B cell (primary cell): Measurements from ENCODE around the gene COL5A1. TPM values are rescaled to one million over a fixed set of nuclear protein-coding genes. Genes with fewer than 3 reads are reported as not detected.

Experiments used
- ATAC-seq: fragments of 200-7000 bp; cut with Tn5 transposase; one replicate; pipeline ENCODE4 v1.10.0; 2021; ENCODE audit warnings: low read depth, mild to moderate bottlenecking, moderate number of reproducible peaks, moderate library complexity
- CTCF ChIA-PET: fragments of 350-600 bp; sonication (Branson Sonifier 250); formaldehyde crosslinking; loops from one replicate; lab custom pipeline; 2021; ENCODE audit warnings: antibody characterized with exemption, inconsistent platforms; lab: Charles Lee
- POLR2A ChIA-PET: fragments of 350-600 bp; sonication (Branson Sonifier 250); formaldehyde crosslinking; loops from one replicate; lab custom pipeline; 2021; ENCODE audit warnings: antibody characterized with exemption; lab: Charles Lee
- DNase-seq: peaks from one replicate; pipeline ENCODE4 v3.0.0; 2013
- H2AFZ ChIP-seq: 2 replicates; pipeline ENCODE4 v1.6.1; 2012; ENCODE audit warnings: mild to moderate bottlenecking, low read depth, low read length; ENCODE audit not compliant: insufficient read depth, poor library complexity, severe bottlenecking
- H3K27ac ChIP-seq, 2 donors: 1 replicate in 1 of 2; 2 replicates in 1 of 2; pipeline ENCODE4 v1.5.1; 2012 to 2013; ENCODE audit warnings: low read length in 2 of 2, mild to moderate bottlenecking in 2 of 2, moderate library complexity in 1 of 2
- H3K27me3 ChIP-seq, 4 experiments: fragments of 200-600 bp in 1 of 4; sonication (generic) in 1 of 4; replicated peaks in 1 of 4; 1 replicate in 2 of 4; 2 replicates in 2 of 4; pipeline versions ENCODE4 v1.6.1 to v1.7.0; 2013 to 2016; ENCODE audit warnings: low read length in 3 of 4, mild to moderate bottlenecking in 2 of 4, mixed read lengths in 1 of 4, moderate library complexity in 1 of 4; ENCODE audit not compliant: insufficient read depth in 4 of 4, control insufficient read depth in 3 of 4; ENCODE audit errors: control extremely low read depth in 1 of 4
- H3K36me3 ChIP-seq, 2 experiments: replicated peaks in 1 of 2; 1 replicate in 1 of 2; 2 replicates in 1 of 2; pipeline versions ENCODE4 v1.6.1 to v1.7.1; 2013; ENCODE audit warnings: low read length in 1 of 2; ENCODE audit not compliant: insufficient read depth in 2 of 2, control insufficient read depth in 1 of 2; ENCODE audit errors: control extremely low read depth in 1 of 2, extremely low read depth in 1 of 2
- H3K4me1 ChIP-seq, 2 donors: fragments of 200-600 bp in 1 of 2; sonication (generic) in 1 of 2; 1 replicate in 1 of 2; 2 replicates in 1 of 2; pipeline versions ENCODE4 v1.5.1 to v1.6.1; 2013 to 2017; ENCODE audit warnings: low read length in 2 of 2; ENCODE audit not compliant: control insufficient read depth in 2 of 2, insufficient read depth in 2 of 2
- H3K4me2 ChIP-seq: replicated peaks from 2 replicates; pipeline ENCODE3; 2012; ENCODE audit warnings: mild to moderate bottlenecking, low read depth, low read length; ENCODE audit not compliant: poor library complexity, severe bottlenecking
- H3K4me3 ChIP-seq, 5 experiments: fragments of 200-600 bp in 1 of 5; sonication (generic) in 1 of 5; 1 replicate in 3 of 5; 2 replicates in 2 of 5; pipeline versions ENCODE4 v1.5.1 to v1.7.0; 2011 to 2016; ENCODE audit warnings: low read length in 4 of 5, mild to moderate bottlenecking in 4 of 5, low read depth in 2 of 5, control low read depth in 1 of 5, moderate library complexity in 1 of 5; ENCODE audit not compliant: insufficient read depth in 1 of 5; ENCODE audit errors: control extremely low read depth in 1 of 5, extremely low read depth in 1 of 5
- H3K79me2 ChIP-seq: fragments of 200-600 bp; sonication (generic); one replicate; pipeline ENCODE4 v1.6.0; 2016; ENCODE audit warnings: low read length; ENCODE audit not compliant: control insufficient read depth, insufficient read depth
- H3K9ac ChIP-seq: fragments of 200-600 bp; sonication (generic); 2 replicates; pipeline ENCODE4 v1.6.1; 2017; ENCODE audit warnings: mild to moderate bottlenecking, low read length, moderate library complexity
- H3K9me3 ChIP-seq, 3 donors: one replicate each; pipeline versions ENCODE4 v1.6.1 to v1.7.1; 2013; ENCODE audit warnings: low read length in 2 of 3; ENCODE audit not compliant: control insufficient read depth in 2 of 3, insufficient read depth in 1 of 3; ENCODE audit errors: control extremely low read depth in 1 of 3
- H4K20me1 ChIP-seq: 2 replicates; pipeline ENCODE4 v1.6.0; 2012; ENCODE audit warnings: mild to moderate bottlenecking, low read length; ENCODE audit not compliant: insufficient read depth, control insufficient read depth, poor library complexity, severe bottlenecking
- H3K27ac Mint-ChIP-seq: one replicate; pipeline ENCODE4 v1.8.0; 2021; ENCODE audit warnings: mixed read lengths
- H3K27me3 Mint-ChIP-seq: one replicate; pipeline ENCODE4 v1.8.0; 2021; ENCODE audit warnings: mixed read lengths
- H3K4me1 Mint-ChIP-seq: one replicate; pipeline ENCODE4 v1.8.0; 2021; ENCODE audit warnings: mixed read lengths
- H3K4me3 Mint-ChIP-seq: one replicate; pipeline ENCODE4 v1.8.0; 2021; ENCODE audit warnings: mixed read lengths
- H3K9me3 Mint-ChIP-seq: one replicate; pipeline ENCODE4 v1.8.0; 2022; ENCODE audit warnings: mixed read lengths; ENCODE audit not compliant: insufficient read depth
- EZH2 ChIP-seq: IDR thresholded peaks from 2 replicates; pipeline ENCODE4 v1.6.1; 2012; ENCODE audit warnings: borderline replicate concordance, low read depth, mild to moderate bottlenecking, moderate library complexity, low read length; ENCODE audit not compliant: insufficient read depth, poor library complexity, severe bottlenecking
- WGBS: methylation state at CpG from one replicate; pipeline ENCODE4 v1.1.5; 2013; ENCODE audit warnings: missing lambda C conversion rate; ENCODE audit not compliant: insufficient coverage; 5-methylcytosine and 5-hydroxymethylcytosine counted together
- intact Hi-C: fragments of 100-400 bp; cut with micrococcal nuclease; formaldehyde crosslinking; loops from one replicate; pipeline ENCODE4 v1.10.0; 2022
- polyA plus RNA-seq: library from polyadenylated mRNA; depleted of rRNA; stranded (reverse); fragments of >200 nt; gene quantifications from 2 replicates; pipeline ENCODE4 v1.2.3, GENCODE V29; 2012
- total RNA-seq, 2 donors: library from RNA; stranded (reverse); fragments of 120-200 nt in 1 of 2; gene quantifications; 1 replicate in 1 of 2; 2 replicates in 1 of 2; pipeline versions ENCODE4 v1.2.3 to v1.2.4, GENCODE V29; 2013 to 2022
- TF ChIP-seq, protein P1 (sequence below): fragments of 200-600 bp; IDR thresholded peaks from one replicate; pipeline ENCODE4 v1.8.0; 2022; ENCODE audit warnings: antibody characterized with exemption, mild to moderate bottlenecking

COL5A1 gene
- total and polyA plus RNA-seq, 2 donors (not counting 1 experiment from before 2014, with no cell fraction given) = 0.06 TPM; not detected in 1

DNA sequence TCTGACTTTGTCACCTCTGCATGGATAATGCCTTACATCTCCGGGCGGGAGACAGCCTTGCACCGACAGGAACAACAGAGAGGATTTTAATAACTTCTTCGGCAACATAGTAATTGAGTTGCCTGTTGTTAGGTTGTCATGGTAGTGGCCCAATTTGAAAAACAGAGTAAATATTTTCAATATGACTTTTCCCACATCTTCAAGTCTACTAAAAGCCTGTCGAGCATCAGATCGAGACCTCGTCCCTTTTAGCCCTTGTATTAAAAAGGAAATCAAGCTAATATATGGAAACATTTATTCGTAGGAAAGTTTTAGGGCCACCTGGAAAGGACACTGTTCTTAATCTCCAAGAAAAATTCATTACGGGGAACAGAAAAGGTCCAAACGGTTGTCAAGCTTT lies 168.2 kb downstream of the COL5A1 start:
- ChIA-PET CTCF (no interaction called here), POLR2A (no interaction called here)
- DNase-seq = no peak
- Histone ChIP-seq H3K79me2 (no peaks in the 10 kb centered on the region), H3K9ac (no peak overlapping the region), H4K20me1 (no peaks in the 10 kb centered on the region), H2AFZ (no peak overlapping the region), H3K4me3 (no peak overlapping the region), H3K27ac (no peak overlapping the region), H3K4me1 (no peaks in the 10 kb centered on the region), H3K27me3 (no peaks in the 10 kb centered on the region), H3K4me2 (no peak overlapping the region), H3K9me3 (no peaks in the 10 kb centered on the region), H3K36me3 (no peaks in the 10 kb centered on the region)
- H3K9me3 Mint-ChIP-seq = no peaks in the 10 kb centered on the region
- no peak overlapping the region for H3K4me3 Mint-ChIP-seq
- intact Hi-C loops = no loop called here
- no peak for ATAC-seq
- 100% methylated on average over 2 of the region's 10 CpGs for WGBS
- no peaks in the 10 kb centered on the region for H3K4me1 Mint-ChIP-seq
- no peaks in the 10 kb centered on the region for H3K27me3 Mint-ChIP-seq
- no peak overlapping the region for H3K27ac Mint-ChIP-seq
- TF ChIP-seq EZH2 = no peak
- TF ChIP-seq, protein P1, sequence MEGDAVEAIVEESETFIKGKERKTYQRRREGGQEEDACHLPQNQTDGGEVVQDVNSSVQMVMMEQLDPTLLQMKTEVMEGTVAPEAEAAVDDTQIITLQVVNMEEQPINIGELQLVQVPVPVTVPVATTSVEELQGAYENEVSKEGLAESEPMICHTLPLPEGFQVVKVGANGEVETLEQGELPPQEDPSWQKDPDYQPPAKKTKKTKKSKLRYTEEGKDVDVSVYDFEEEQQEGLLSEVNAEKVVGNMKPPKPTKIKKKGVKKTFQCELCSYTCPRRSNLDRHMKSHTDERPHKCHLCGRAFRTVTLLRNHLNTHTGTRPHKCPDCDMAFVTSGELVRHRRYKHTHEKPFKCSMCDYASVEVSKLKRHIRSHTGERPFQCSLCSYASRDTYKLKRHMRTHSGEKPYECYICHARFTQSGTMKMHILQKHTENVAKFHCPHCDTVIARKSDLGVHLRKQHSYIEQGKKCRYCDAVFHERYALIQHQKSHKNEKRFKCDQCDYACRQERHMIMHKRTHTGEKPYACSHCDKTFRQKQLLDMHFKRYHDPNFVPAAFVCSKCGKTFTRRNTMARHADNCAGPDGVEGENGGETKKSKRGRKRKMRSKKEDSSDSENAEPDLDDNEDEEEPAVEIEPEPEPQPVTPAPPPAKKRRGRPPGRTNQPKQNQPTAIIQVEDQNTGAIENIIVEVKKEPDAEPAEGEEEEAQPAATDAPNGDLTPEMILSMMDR = no peak

DNA sequence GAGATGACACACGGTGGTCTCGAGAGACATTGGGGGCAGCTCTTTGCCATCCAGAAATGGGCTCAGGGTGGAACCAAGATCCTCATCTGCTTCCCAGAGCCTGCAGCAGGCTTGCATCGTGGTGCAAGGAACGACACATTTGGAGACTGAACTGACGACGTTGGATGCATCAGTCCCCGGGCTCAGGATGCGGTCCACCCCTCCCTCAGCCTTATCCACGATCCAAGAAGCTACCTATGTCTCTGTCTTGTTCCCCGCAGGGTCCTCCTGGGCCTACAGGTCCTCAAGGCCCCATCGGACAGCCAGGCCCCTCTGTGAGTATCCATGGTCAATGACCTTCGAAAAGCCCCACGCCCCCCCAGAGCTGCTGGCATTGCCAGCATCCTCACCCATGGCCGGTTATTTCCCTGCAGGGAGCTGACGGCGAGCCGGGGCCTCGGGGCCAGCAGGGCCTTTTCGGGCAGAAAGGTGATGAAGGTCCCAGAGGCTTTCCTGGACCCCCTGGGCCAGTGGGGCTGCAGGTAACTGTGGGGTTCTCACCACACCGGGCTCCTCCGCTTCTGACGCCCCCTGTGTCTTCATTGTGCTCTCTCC lies 169.6 kb downstream of the COL5A1 start:
- Histone ChIP-seq H3K27me3 (no peaks in the 10 kb centered on the region), H3K4me1 (no peaks in the 10 kb centered on the region), H3K9me3 (no peaks in the 10 kb centered on the region), H3K79me2 (no peaks in the 10 kb centered on the region), H4K20me1 (no peaks in the 10 kb centered on the region), H3K4me3 (no peak overlapping the region), H3K4me2 (no peak overlapping the region), H2AFZ (no peak overlapping the region), H3K27ac (no peak overlapping the region), H3K9ac (no peak overlapping the region), H3K36me3 (no peaks in the 10 kb centered on the region)
- H3K4me1 Mint-ChIP-seq = no peaks in the 10 kb centered on the region
- POLR2A ChIA-PET = no interaction called here
- TF ChIP-seq, protein P1 = no peak
- no peak for TF ChIP-seq EZH2
- no peaks in the 10 kb centered on the region for H3K27me3 Mint-ChIP-seq
- ATAC-seq (no peak), DNase-seq (no peak)
- 92% methylated on average over 22 of the region's 22 CpGs for WGBS
- CTCF ChIA-PET = no interaction called here
- intact Hi-C loops = no loop called here
- H3K9me3 Mint-ChIP-seq = no peaks in the 10 kb centered on the region
- no peak overlapping the region for H3K4me3 Mint-ChIP-seq
- no peak overlapping the region for H3K27ac Mint-ChIP-seq
